Measurements from ENCODE around the gene OR10T2. TPM values are rescaled to one million over a fixed set of nuclear protein-coding genes. Genes with fewer than 3 reads are reported as not detected.

The OR10T2 gene
- total RNA-seq, 6 experiments from 2014 or later, result not detected

GRCh38 chr1:158400871-158401270 is 1.6 kb upstream of the OR10T2 start:
- H3K36me3 ChIP-seq, result no peaks in the 10 kb centered on the region
- no peak for TF ChIP-seq POLR2A (IDR thresholded peaks at IDR 0.05)
- no peak for TF ChIP-seq CTCF (IDR thresholded peaks at IDR 0.05)
- intact Hi-C loops (cut with DNase I), result no loop called here

GRCh38 chr1:158396646-158397045 is 2.6 kb downstream of the OR10T2 start:
- DNase-seq (no peak), ATAC-seq (no peak)
- Histone ChIP-seq H3K36me3 (no peaks in the 10 kb centered on the region), H3K27me3 (no peaks in the 10 kb centered on the region), H3K9me3 (no peaks in the 10 kb centered on the region), H3K4me3 (no peak overlapping the region), H3K27ac (no peak overlapping the region), H3K4me1 (no peaks in the 10 kb centered on the region)
- 64% methylated on average over 3 of the region's 3 CpGs for WGBS (ENCODE audit: insufficient coverage, low coverage, low lambda C conversion rate, missing lambda C conversion rate)
- intact Hi-C loops (cut with DNase I), result no loop called here
- TF ChIP-seq CTCF (IDR thresholded peaks at IDR 0.05) (no peak), POLR2A (IDR thresholded peaks at IDR 0.05) (no peak)

More at GRCh38 chr1:158400871-158401270, 1.6 kb upstream of the OR10T2 start:
- Histone ChIP-seq H3K4me1 (no peaks in the 10 kb centered on the region), H3K9me3 (no peaks in the 10 kb centered on the region), H3K27me3 (no peaks in the 10 kb centered on the region), H3K27ac (no peak overlapping the region), H3K4me3 (no peak overlapping the region)
- ATAC-seq (no peak), DNase-seq (no peak)
- WGBS (ENCODE audit: insufficient coverage, low coverage, low lambda C conversion rate, missing lambda C conversion rate), result 74% methylated on average over 3 of the region's 3 CpGs

- DNase-seq (no peak), ATAC-seq (no peak)
- no peaks in the 10 kb centered on the region for H3K9me3 ChIP-seq
- H3K36me3 ChIP-seq, result no peaks in the 10 kb centered on the region
- no peak overlapping the region for H3K27ac ChIP-seq
- WGBS (ENCODE audit: insufficient coverage, low coverage, low lambda C conversion rate, missing lambda C conversion rate), result 74% methylated on average over 5 of the region's 5 CpGs
- no peak for TF ChIP-seq POLR2A (IDR thresholded peaks at IDR 0.05)
- TF ChIP-seq CTCF (IDR thresholded peaks at IDR 0.05), result no peak
- no peaks in the 10 kb centered on the region for H3K27me3 ChIP-seq
- no peaks in the 10 kb centered on the region for H3K4me1 ChIP-seq
- intact Hi-C loops (cut with DNase I), result no loop called here
- no peak overlapping the region for H3K4me3 ChIP-seq
Observed at GRCh38 chr1:158393476-158393875, 5.8 kb downstream of the OR10T2 start.

DNA sequence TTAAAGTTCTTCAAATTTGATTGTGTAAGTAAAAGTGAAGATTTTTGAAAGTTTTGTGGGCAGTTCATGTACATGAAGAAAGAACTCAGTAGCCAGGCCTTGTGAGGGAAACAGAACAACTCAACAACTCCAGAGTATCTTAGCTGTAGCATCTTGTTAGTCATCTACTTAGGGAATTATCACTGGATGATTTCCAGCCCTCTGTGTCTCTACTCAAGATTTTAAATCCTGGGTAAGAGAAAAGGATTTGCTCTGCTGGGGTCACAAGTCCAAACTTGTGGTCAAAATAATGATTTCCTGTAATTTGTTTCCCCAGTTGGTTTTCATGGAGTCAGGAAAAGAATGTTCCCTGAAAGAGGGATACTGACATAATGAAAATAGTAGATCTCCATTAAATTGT is 8.2 kb downstream of the OR10T2 start:
- H3K4me3 ChIP-seq, result no peak overlapping the region
- no peak overlapping the region for H3K27ac ChIP-seq
- DNase-seq (no peak), ATAC-seq (no peak)
- no peaks in the 10 kb centered on the region for H3K4me1 ChIP-seq
- TF ChIP-seq POLR2A (IDR thresholded peaks at IDR 0.05), result no peak
- TF ChIP-seq CTCF (IDR thresholded peaks at IDR 0.05), result no peak
- intact Hi-C loops (cut with DNase I), result no loop called here
- no peaks in the 10 kb centered on the region for H3K9me3 ChIP-seq
- no peaks in the 10 kb centered on the region for H3K36me3 ChIP-seq
- H3K27me3 ChIP-seq, result no peaks in the 10 kb centered on the region

GRCh38 chr1:158390331-158390730 is 8.9 kb downstream of the OR10T2 start:
- DNase-seq (no peak), ATAC-seq (no peak)
- intact Hi-C loops (cut with DNase I), result no loop called here
- 13% methylated on average over 1 of the region's 1 CpG for WGBS (ENCODE audit: insufficient coverage, low coverage, low lambda C conversion rate, missing lambda C conversion rate)
- H3K27ac ChIP-seq, result no peak overlapping the region
- TF ChIP-seq POLR2A (IDR thresholded peaks at IDR 0.05) (no peak), CTCF (IDR thresholded peaks at IDR 0.05) (no peak)
- H3K4me3 ChIP-seq, result no peak overlapping the region
- no peaks in the 10 kb centered on the region for H3K27me3 ChIP-seq
- no peaks in the 10 kb centered on the region for H3K9me3 ChIP-seq
- no peaks in the 10 kb centered on the region for H3K36me3 ChIP-seq
- no peaks in the 10 kb centered on the region for H3K4me1 ChIP-seq
